HUES6 (cell line): Measurements from ENCODE around the gene ARHGAP22.

ENCODE experiments used
- H3K27ac ChIP-seq: 2 replicates; pipeline ENCODE4 v1.7.0; 2013; ENCODE audit warnings: low read depth, mild to moderate bottlenecking, low read length, inconsistent platforms
- H3K27me3 ChIP-seq: 2 replicates; pipeline ENCODE4 v1.6.1; 2013; ENCODE audit warnings: low read length; ENCODE audit not compliant: control insufficient read depth, insufficient read depth
- H3K36me3 ChIP-seq: 2 replicates; pipeline ENCODE4 v1.6.1; 2013; ENCODE audit warnings: low read length; ENCODE audit not compliant: control insufficient read depth, insufficient read depth
- H3K4me1 ChIP-seq: 2 replicates; pipeline ENCODE4 v1.6.1; 2013; ENCODE audit warnings: low read length; ENCODE audit not compliant: control insufficient read depth, insufficient read depth
- H3K4me3 ChIP-seq: 2 replicates; pipeline ENCODE4 v1.5.1; 2013; ENCODE audit warnings: low read depth, low read length
- H3K9ac ChIP-seq: one replicate; pipeline ENCODE4 v1.6.1; 2013; ENCODE audit warnings: mild to moderate bottlenecking, low read length
- H3K9me3 ChIP-seq: 2 replicates; pipeline ENCODE4 v1.6.1; 2013; ENCODE audit warnings: low read depth, low read length; ENCODE audit not compliant: control insufficient read depth, insufficient read depth

ARHGAP22 gene

GRCh38 chr10:48536916-48537890 lies 67.7 kb downstream of the ARHGAP22 start:
- H3K4me3 ChIP-seq, result 0 out of 2 replicates have a peak overlapping the region, but pooled peaks have one; percentile 25
- no peaks in the 10 kb centered on the region for H3K27me3 ChIP-seq
- H3K27ac ChIP-seq, result peak overlapping the region; percentile 69; the same call in 1 of the 2 replicates
- peak overlapping the region; percentile 44 for H3K9ac ChIP-seq
- peaks cover 41% of the 10 kb centered on the region for H3K4me1 ChIP-seq
- no peaks in the 10 kb centered on the region for H3K36me3 ChIP-seq
- peaks cover 6% of the 10 kb centered on the region; the same call in 1 of the 2 replicates for H3K9me3 ChIP-seq

- Histone ChIP-seq H3K36me3 (no peaks in the 10 kb centered on the region), H3K9me3 (peaks cover 6% of the 10 kb centered on the region; the same call in 1 of the 2 replicates), H3K4me3 (no peak overlapping the region), H3K9ac (no peak overlapping the region), H3K27ac (no peak overlapping the region; the same call in 1 of the 2 replicates), H3K27me3 (no peaks in the 10 kb centered on the region), H3K4me1 (peaks cover 39% of the 10 kb centered on the region)
These were observed 68.7 kb downstream of the ARHGAP22 start for GRCh38 chr10:48536156-48536500.

- Histone ChIP-seq H3K36me3 (no peaks in the 10 kb centered on the region), H3K27ac (no peak overlapping the region), H3K4me1 (peaks cover 39% of the 10 kb centered on the region), H3K9me3 (peaks cover 6% of the 10 kb centered on the region; the same call in 1 of the 2 replicates), H3K27me3 (no peaks in the 10 kb centered on the region), H3K9ac (no peak overlapping the region), H3K4me3 (no peak overlapping the region)
These were observed 69.3 kb downstream of the ARHGAP22 start for GRCh38 chr10:48535416-48536155.

- Histone ChIP-seq H3K4me3 (no peak overlapping the region), H3K9me3 (peaks cover 6% of the 10 kb centered on the region; the same call in 1 of the 2 replicates), H3K4me1 (peaks cover 39% of the 10 kb centered on the region), H3K36me3 (no peaks in the 10 kb centered on the region), H3K9ac (peak overlapping the region; percentile 28), H3K27ac (0 out of 2 replicates have a peak overlapping the region, but pooled peaks have one; percentile 34), H3K27me3 (no peaks in the 10 kb centered on the region)
These were observed 70.7 kb downstream of the ARHGAP22 start for GRCh38 chr10:48533951-48534720.

GRCh38 chr10:48533540-48533939 lies 71.3 kb downstream of the ARHGAP22 start:
- Histone ChIP-seq H3K4me3 (no peak overlapping the region), H3K36me3 (no peaks in the 10 kb centered on the region), H3K27me3 (no peaks in the 10 kb centered on the region), H3K9ac (peak overlapping the region; percentile 19), H3K27ac (0 out of 2 replicates have a peak overlapping the region, but pooled peaks have one; percentile 19), H3K9me3 (peaks cover 6% of the 10 kb centered on the region), H3K4me1 (peaks cover 39% of the 10 kb centered on the region)

GRCh38 chr10:48531486-48531885 lies 73.4 kb downstream of the ARHGAP22 start:
- H3K4me1 ChIP-seq, result peaks cover 29% of the 10 kb centered on the region
- peaks cover 9% of the 10 kb centered on the region for H3K9me3 ChIP-seq
- no peaks in the 10 kb centered on the region for H3K27me3 ChIP-seq
- no peak overlapping the region for H3K4me3 ChIP-seq
- no peaks in the 10 kb centered on the region for H3K36me3 ChIP-seq
- H3K27ac ChIP-seq, result no peak overlapping the region
- no peak overlapping the region for H3K9ac ChIP-seq

GRCh38 chr10:48529331-48529730 lies 75.5 kb downstream of the ARHGAP22 start:
- Histone ChIP-seq H3K4me1 (peaks cover 18% of the 10 kb centered on the region), H3K36me3 (no peaks in the 10 kb centered on the region), H3K9ac (no peak overlapping the region), H3K27me3 (peaks cover 5% of the 10 kb centered on the region; the same call in 1 of the 2 replicates), H3K9me3 (peaks cover 3% of the 10 kb centered on the region; the same call in 1 of the 2 replicates), H3K4me3 (no peak overlapping the region), H3K27ac (no peak overlapping the region)

GRCh38 chr10:48527756-48528155 lies 77.1 kb downstream of the ARHGAP22 start:
- no peak overlapping the region for H3K9ac ChIP-seq
- peaks cover 3% of the 10 kb centered on the region; the same call in 1 of the 2 replicates for H3K9me3 ChIP-seq
- H3K27ac ChIP-seq, result no peak overlapping the region
- H3K4me3 ChIP-seq, result no peak overlapping the region
- no peaks in the 10 kb centered on the region for H3K36me3 ChIP-seq
- H3K4me1 ChIP-seq, result peaks cover 13% of the 10 kb centered on the region
- H3K27me3 ChIP-seq, result peaks cover 9% of the 10 kb centered on the region

- H3K4me3 ChIP-seq, result no peak overlapping the region
- no peaks in the 10 kb centered on the region for H3K36me3 ChIP-seq
- no peak overlapping the region for H3K27ac ChIP-seq
- H3K27me3 ChIP-seq, result peaks cover 17% of the 10 kb centered on the region
- peaks cover 13% of the 10 kb centered on the region for H3K4me1 ChIP-seq
- H3K9me3 ChIP-seq, result peaks cover 3% of the 10 kb centered on the region; the same call in 1 of the 2 replicates
- no peak overlapping the region for H3K9ac ChIP-seq
These were observed 77.9 kb downstream of the ARHGAP22 start for GRCh38 chr10:48526846-48527505.
